H1 (cell line): ENCODE measurements around the gene C3orf20. TPM values are rescaled to one million over a fixed set of nuclear protein-coding genes. Genes with fewer than 3 reads are reported as not detected.
A peak's percentile ranks its signal among the peaks of the same experiment; 100 is the strongest.

Experiments
- CTCF ChIA-PET: fragments of 300-600 bp; sonication (Branson Sonifier 250); formaldehyde crosslinking; loops from one replicate; lab custom pipeline; 2021; ENCODE audit not compliant: partially characterized antibody; lab: Charles Lee
- POLR2A ChIA-PET: fragments of 300-600 bp; sonication (Branson Sonifier 250); formaldehyde crosslinking; loops from one replicate; lab custom pipeline; 2021; ENCODE audit warnings: inconsistent platforms; ENCODE audit not compliant: partially characterized antibody; lab: Charles Lee
- DNase-seq, 2 experiments: peaks; one replicate each; pipeline versions ENCODE4 v3.0.0 to v3.0.0-alpha.2; 2010 to 2022; ENCODE audit warnings: low spot score in 2 of 2, low read depth in 1 of 2, mixed read lengths in 1 of 2
- FAIRE-seq: peaks from 2 replicates; lab custom pipeline; 2011; peaks lifted over from hg19 to GRCh38; lab: Jason Lieb, UNC
- H2AFZ ChIP-seq: 2 replicates; pipeline ENCODE4 v1.8.1; 2012; ENCODE audit warnings: low read length, inconsistent platforms
- H2AK5ac ChIP-seq: 2 replicates; pipeline ENCODE4 v1.6.1; 2013; ENCODE audit warnings: low read depth, low read length
- H2BK120ac ChIP-seq: replicated peaks from 2 replicates; pipeline ENCODE3; 2013; ENCODE audit warnings: low read depth, low read length, inconsistent platforms
- H2BK12ac ChIP-seq: 2 replicates; pipeline ENCODE4 v1.6.1; 2013; ENCODE audit warnings: low read depth, low read length
- H2BK15ac ChIP-seq: 2 replicates; pipeline ENCODE4 v1.6.1; 2013; ENCODE audit warnings: low read length
- H2BK20ac ChIP-seq: 2 replicates; pipeline ENCODE4 v1.6.1; 2013; ENCODE audit warnings: low read length
- H2BK5ac ChIP-seq: 2 replicates; pipeline ENCODE4 v1.6.1; 2013; ENCODE audit warnings: low read depth, low read length
- H3K14ac ChIP-seq: 2 replicates; pipeline ENCODE4 v1.6.1; 2013; ENCODE audit warnings: inconsistent platforms; ENCODE audit not compliant: insufficient read length
- H3K18ac ChIP-seq: 2 replicates; pipeline ENCODE4 v1.6.1; 2013; ENCODE audit warnings: low read length; ENCODE audit errors: extremely low read depth
- H3K23ac ChIP-seq: 2 replicates; pipeline ENCODE4 v1.6.1; 2013; ENCODE audit warnings: inconsistent platforms; ENCODE audit not compliant: insufficient read length
- H3K23me2 ChIP-seq: 2 replicates; pipeline ENCODE4 v1.6.1; 2013; ENCODE audit warnings: low read depth, low read length
- H3K27ac ChIP-seq: 2 replicates; pipeline ENCODE4 v1.6.1; 2011; ENCODE audit warnings: low read depth, low read length, inconsistent platforms
- H3K27me3 ChIP-seq, 4 experiments: replicated peaks in 1 of 4; 1 replicate in 1 of 4; 2 replicates in 3 of 4; pipeline versions ENCODE4 v1.6.1 to v1.8.1; 2011 to 2013; ENCODE audit warnings: low read length in 3 of 4, mild to moderate bottlenecking in 3 of 4, inconsistent platforms in 2 of 4, mixed read lengths in 2 of 4, moderate library complexity in 1 of 4; ENCODE audit not compliant: control insufficient read depth in 3 of 4, insufficient read depth in 3 of 4; ENCODE audit errors: extremely low read depth in 1 of 4
- H3K36me3 ChIP-seq, 4 experiments: 2 replicates each; pipeline versions ENCODE4 v1.6.1 to v1.8.1; 2011 to 2013; ENCODE audit warnings: mild to moderate bottlenecking in 4 of 4, low read length in 3 of 4, moderate library complexity in 2 of 4, control low read depth in 1 of 4, inconsistent platforms in 1 of 4; ENCODE audit not compliant: insufficient read depth in 4 of 4, control insufficient read depth in 2 of 4
- H3K4ac ChIP-seq: replicated peaks from 2 replicates; pipeline ENCODE3; 2013; ENCODE audit warnings: low read length, low read depth, mixed read lengths, inconsistent platforms; ENCODE audit not compliant: insufficient read length
- H3K4me1 ChIP-seq, 4 experiments: replicated peaks in 1 of 4; 1 replicate in 1 of 4; 2 replicates in 3 of 4; pipeline versions ENCODE4 v1.6.1 to v1.8.1; 2011 to 2013; ENCODE audit warnings: low read length in 3 of 4, inconsistent platforms in 2 of 4, mixed read lengths in 1 of 4; ENCODE audit not compliant: insufficient read depth in 4 of 4, control insufficient read depth in 3 of 4
- H3K4me2 ChIP-seq, 2 experiments: 2 replicates each; pipeline versions ENCODE4 v1.6.1 to v1.8.1; 2011 to 2013; ENCODE audit warnings: low read depth in 2 of 2, low read length in 2 of 2, control low read depth in 1 of 2, inconsistent platforms in 1 of 2, mild to moderate bottlenecking in 1 of 2; ENCODE audit not compliant: insufficient read depth in 1 of 2
- H3K4me3 ChIP-seq, 4 experiments: fragments of 200-600, 300-600 bp in 1 of 4; sonication (generic), shearing (Covaris generic), sonication (Bioruptor Twin) in 1 of 4; 2 replicates each; pipeline versions ENCODE4 v1.5.1 to v1.8.1; 2011 to 2016; ENCODE audit warnings: low read length in 4 of 4, low read depth in 3 of 4, control low read depth in 2 of 4, inconsistent platforms in 2 of 4, mild to moderate bottlenecking in 2 of 4, mixed read lengths in 1 of 4, moderate library complexity in 1 of 4; ENCODE audit not compliant: insufficient read depth in 2 of 4; ENCODE audit errors: extremely low read depth in 1 of 4
- H3K56ac ChIP-seq: replicated peaks from 2 replicates; pipeline ENCODE3; 2013; ENCODE audit warnings: low read depth, mild to moderate bottlenecking, mixed read lengths, low read length, inconsistent platforms; ENCODE audit not compliant: insufficient read length
- H3K79me1 ChIP-seq: 2 replicates; pipeline ENCODE4 v1.6.1; 2013; ENCODE audit warnings: low read depth, low read length, control low read depth
- H3K79me2 ChIP-seq, 2 experiments: 2 replicates each; pipeline versions ENCODE4 v1.6.1 to v1.8.1; 2012 to 2013; ENCODE audit warnings: low read length in 2 of 2, mild to moderate bottlenecking in 2 of 2, inconsistent platforms in 1 of 2; ENCODE audit not compliant: insufficient read depth in 2 of 2, control insufficient read depth in 1 of 2
- H3K9ac ChIP-seq, 4 experiments: replicated peaks in 1 of 4; 1 replicate in 1 of 4; 2 replicates in 3 of 4; pipeline versions ENCODE4 v1.6.1 to v1.8.1; 2011 to 2013; ENCODE audit warnings: low read depth in 3 of 4, low read length in 3 of 4, control low read depth in 2 of 4, mild to moderate bottlenecking in 2 of 4, moderate library complexity in 2 of 4, inconsistent platforms in 1 of 4; ENCODE audit errors: extremely low read depth in 1 of 4
- H3K9me3 ChIP-seq, 2 experiments: 2 replicates each; pipeline versions ENCODE4 v1.6.1 to v1.8.1; 2012 to 2013; ENCODE audit warnings: mild to moderate bottlenecking in 2 of 2, moderate library complexity in 2 of 2, control low read depth in 1 of 2, inconsistent platforms in 1 of 2, low read depth in 1 of 2, low read length in 1 of 2, mixed read lengths in 1 of 2; ENCODE audit not compliant: insufficient read depth in 2 of 2
- H4K20me1 ChIP-seq, 2 experiments: replicated peaks in 1 of 2; 2 replicates each; pipeline versions ENCODE3 to v1.8.1; 2011 to 2013; ENCODE audit warnings: inconsistent platforms in 2 of 2, low read length in 2 of 2, mild to moderate bottlenecking in 1 of 2; ENCODE audit not compliant: insufficient read depth in 2 of 2, control insufficient read depth in 1 of 2
- H4K5ac ChIP-seq: 2 replicates; pipeline ENCODE4 v1.6.1; 2013; ENCODE audit warnings: low read length, low read depth, mixed read lengths, inconsistent platforms; ENCODE audit not compliant: insufficient read length
- H4K8ac ChIP-seq: 2 replicates; pipeline ENCODE4 v1.8.0; 2013; ENCODE audit warnings: mild to moderate bottlenecking, moderate library complexity, low read length, inconsistent platforms; ENCODE audit not compliant: insufficient read depth; ENCODE audit errors: extremely low read depth
- H4K91ac ChIP-seq: replicated peaks from 2 replicates; pipeline ENCODE3; 2013; ENCODE audit warnings: low read length, mixed read lengths, inconsistent platforms; ENCODE audit not compliant: insufficient read length
- ASH2L ChIP-seq: fragments of 200-600, 300-600 bp; sonication (generic); IDR thresholded peaks from one replicate; pipeline ENCODE4 v1.7.1; 2017; ENCODE audit warnings: low read length
- CHD1 ChIP-seq: IDR thresholded peaks from 2 replicates; pipeline ENCODE4 v1.6.1; 2012; ENCODE audit warnings: low read depth, low read length, improper control_type of control experiment
- KDM1A ChIP-seq: fragments of 200-600, 300-600 bp; sonication (generic); IDR thresholded peaks from 2 replicates; pipeline ENCODE4 v1.7.1; 2016; ENCODE audit warnings: mild to moderate bottlenecking, low read length, borderline replicate concordance
- KDM5A ChIP-seq: fragments of 200-600 bp; IDR thresholded peaks from 2 replicates; pipeline ENCODE4 v1.7.1; 2012; ENCODE audit warnings: mild to moderate bottlenecking, low read length, inconsistent platforms, mixed read lengths
- NRF1 ChIP-seq: IDR thresholded peaks from 2 replicates; pipeline ENCODE4 v1.6.1; 2011; ENCODE audit warnings: mild to moderate bottlenecking, low read depth, low read length, improper control_type of control experiment
- POLR2AphosphoS5 ChIP-seq: IDR thresholded peaks from 2 replicates; pipeline ENCODE4 v1.6.1; 2011; ENCODE audit warnings: low read depth, low read length
- TBP ChIP-seq: IDR thresholded peaks from 2 replicates; pipeline ENCODE4 v1.6.1; 2011; ENCODE audit warnings: low read depth, low read length, improper control_type of control experiment
- TEAD4 ChIP-seq: IDR thresholded peaks from 2 replicates; pipeline ENCODE4 v1.6.1; 2012; ENCODE audit warnings: low read depth, low read length, inconsistent platforms, mixed read lengths
- WGBS, 2 experiments: shearing (Covaris generic) in 1 of 2; methylation state at CpG; one replicate each; pipeline versions ENCODE4 v1.1.6 to v1.1.7; 2013 to 2015; ENCODE audit warnings: low lambda C conversion rate in 2 of 2, mixed read lengths in 2 of 2, inconsistent platforms in 1 of 2, low coverage in 1 of 2, missing lambda C conversion rate in 1 of 2; ENCODE audit not compliant: insufficient replicate concordance in 2 of 2, insufficient coverage in 1 of 2, insufficient read length in 1 of 2; ENCODE audit errors: extremely low coverage in 1 of 2, missing lambda C conversion rate in 1 of 2; 5-methylcytosine and 5-hydroxymethylcytosine counted together
- polyA plus RNA-seq, 7 experiments: library from polyadenylated mRNA; depleted of rRNA in 3 of 7; stranded (reverse) in 5 of 7; unstranded in 2 of 7; fragments of >200 nt in 5 of 7; fragments of 200-250 nt in 2 of 7; gene quantifications; 1 replicate in 5 of 7; 2 replicates in 1 of 7; 4 replicates in 1 of 7; pipeline versions ENCODE4 v1.2.1 to v1.2.3, GENCODE V29; 2011 to 2013; ENCODE audit warnings: missing spikeins in 2 of 7, mixed read lengths in 2 of 7
- total RNA-seq: library from RNA; stranded (reverse); fragmentation: NEBNext Ultra II Directional; extraction: Animal tissue kit (Norgen Biotek cat#: 25700); gene quantifications from 2 replicates; pipeline ENCODE4 v1.2.1, GENCODE V29; 2021
- TF ChIP-seq, protein P1 (sequence below): IDR thresholded peaks from 2 replicates; pipeline ENCODE4 v1.6.1; 2012; ENCODE audit warnings: inconsistent platforms
- TF ChIP-seq, protein P2 (sequence below): IDR thresholded peaks from 2 replicates; pipeline ENCODE4 v1.6.1; 2011; ENCODE audit warnings: low read depth, mild to moderate bottlenecking, low read length; ENCODE audit not compliant: insufficient read depth

The C3orf20 gene
- total and polyA plus RNA-seq, 2 of the 8 experiments (the other 6 are each of a cell fraction or from before 2014, with no cell fraction given) = not detected

DNA sequence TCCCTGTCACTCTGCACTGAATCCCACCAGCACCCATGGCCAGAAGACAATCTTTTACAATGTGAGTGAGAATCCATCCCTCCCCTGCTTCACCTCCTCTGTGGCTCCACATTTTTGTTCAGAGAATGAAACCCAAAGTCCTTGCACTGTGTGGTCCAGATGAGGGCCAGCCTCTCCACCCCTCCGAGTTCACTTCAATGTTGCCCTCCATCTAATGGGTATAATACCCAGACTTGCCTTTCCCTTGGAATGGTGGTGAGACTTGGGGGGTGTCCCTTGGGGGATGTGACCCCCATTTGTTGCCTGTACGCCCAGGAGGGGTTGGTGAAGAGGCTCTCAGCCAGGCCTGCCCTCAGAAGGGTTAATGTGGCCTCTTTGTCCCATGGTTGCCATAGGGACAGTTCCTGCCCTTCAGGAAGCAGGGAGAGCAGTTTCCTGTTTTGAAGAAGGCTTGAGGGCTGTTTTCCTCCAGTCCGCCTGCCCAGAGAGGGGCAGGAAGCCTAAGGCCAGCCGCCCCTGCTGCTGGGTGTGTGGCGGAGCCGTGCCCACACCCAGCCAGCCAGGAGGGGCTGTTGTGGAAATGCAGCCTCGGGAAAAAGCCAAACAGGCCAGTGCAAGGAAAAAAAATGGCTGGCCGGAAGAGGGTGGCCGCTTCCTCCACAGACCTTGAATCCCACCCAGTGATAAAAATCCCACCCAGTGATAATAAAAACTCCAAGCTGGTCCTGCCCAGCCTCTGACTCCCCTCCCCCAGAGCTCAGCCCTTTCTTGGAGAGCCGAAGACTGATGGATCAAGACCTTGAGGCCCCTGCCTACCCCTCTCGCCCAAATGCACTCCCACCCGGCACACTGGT is 129.3 kb downstream of the C3orf20 start:
- peaks cover 0 to 13% (median 10%) of the 10 kb centered on the region in 4 experiments; a peak in 6 of 7 replicates for H3K27me3 ChIP-seq
- DNase-seq = no peak
- no peaks in the 10 kb centered on the region for H3K79me2 ChIP-seq
- H2BK15ac ChIP-seq = no peak overlapping the region
- H3K23ac ChIP-seq = no peak overlapping the region
- H4K8ac ChIP-seq = peak overlapping the region; percentile 69
- peaks cover 0 to 5% (median 0%) of the 10 kb centered on the region in 4 experiments; a peak in 1 of 7 replicates for H3K4me1 ChIP-seq
- CTCF ChIA-PET = interaction anchor here (0.7 to 2.2 kb wide), 4 partner anchors 12 to 86 kb away, joined by 3 to 6 read pairs (median 4); no protein-coding TSS in a partner anchor
- no peak overlapping the region for H3K14ac ChIP-seq
- no peak overlapping the region for H4K5ac ChIP-seq
- WGBS, 2 experiments = 85% methylated on average over 11 of the region's 12 CpGs; no CpG with 5 or more reads in 1 of the 2 experiments
- H2BK120ac ChIP-seq = no peak overlapping the region
- H3K79me1 ChIP-seq = no peaks in the 10 kb centered on the region
- H2AK5ac ChIP-seq = no peak overlapping the region
- no peaks in the 10 kb centered on the region for H3K36me3 ChIP-seq
- H4K91ac ChIP-seq = peak overlapping the region; percentile 38
- no peak overlapping the region for H3K18ac ChIP-seq
- H2BK12ac ChIP-seq = no peak overlapping the region
- FAIRE-seq = no peak
- H3K9ac ChIP-seq = no peak overlapping the region
- peaks cover 5% of the 10 kb centered on the region; the same call in 1 of the 2 replicates for H3K23me2 ChIP-seq
- H2AFZ ChIP-seq = no peak overlapping the region
- no peak overlapping the region for H2BK20ac ChIP-seq
- H3K4ac ChIP-seq = no peak overlapping the region
- POLR2A ChIA-PET = interaction anchor here (0.9 kb wide), 1 partner anchor 153 kb away, joined by 4 read pairs; the partner anchor contains the start of gene CCDC174
- no peaks in the 10 kb centered on the region for H3K9me3 ChIP-seq
- H2BK5ac ChIP-seq = no peak overlapping the region
- no peak overlapping the region for H3K56ac ChIP-seq
- H3K4me3 ChIP-seq = no peak overlapping the region
- H3K27ac ChIP-seq = no peak overlapping the region
- H4K20me1 ChIP-seq = no peaks in the 10 kb centered on the region
- no peak overlapping the region; a peak in 1 of 4 replicates for H3K4me2 ChIP-seq
- no peak for TF ChIP-seq POLR2AphosphoS5
- no peak for TF ChIP-seq TEAD4
- no peak for TF ChIP-seq KDM1A
- TF ChIP-seq TBP = no peak
- TF ChIP-seq CHD1 = no peak
- TF ChIP-seq, protein P1, sequence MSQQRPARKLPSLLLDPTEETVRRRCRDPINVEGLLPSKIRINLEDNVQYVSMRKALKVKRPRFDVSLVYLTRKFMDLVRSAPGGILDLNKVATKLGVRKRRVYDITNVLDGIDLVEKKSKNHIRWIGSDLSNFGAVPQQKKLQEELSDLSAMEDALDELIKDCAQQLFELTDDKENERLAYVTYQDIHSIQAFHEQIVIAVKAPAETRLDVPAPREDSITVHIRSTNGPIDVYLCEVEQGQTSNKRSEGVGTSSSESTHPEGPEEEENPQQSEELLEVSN = no peak
- TF ChIP-seq NRF1 = no peak
- TF ChIP-seq KDM5A = no peak
- TF ChIP-seq, protein P2, sequence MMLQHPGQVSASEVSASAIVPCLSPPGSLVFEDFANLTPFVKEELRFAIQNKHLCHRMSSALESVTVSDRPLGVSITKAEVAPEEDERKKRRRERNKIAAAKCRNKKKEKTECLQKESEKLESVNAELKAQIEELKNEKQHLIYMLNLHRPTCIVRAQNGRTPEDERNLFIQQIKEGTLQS = no peak
- no peak for TF ChIP-seq ASH2L
